HFFc6 (cell line): Measurements from ENCODE around the gene NPSR1. TPM values are rescaled to one million over a fixed set of nuclear protein-coding genes. Genes with fewer than 3 reads are reported as not detected.

Experiments
- DNase-seq: peaks from one replicate; pipeline ENCODE4 v3.0.0-alpha.2; 2018
- H3K27ac Mint-ChIP-seq: 2 replicates; pipeline ENCODE4 v1.8.0; 2020; ENCODE audit warnings: mild to moderate bottlenecking, mixed read lengths
- H3K27me3 Mint-ChIP-seq: 2 replicates; pipeline ENCODE4 v1.8.0; 2021; ENCODE audit warnings: mild to moderate bottlenecking, moderate library complexity, mixed read lengths; ENCODE audit not compliant: insufficient read depth
- H3K36me3 Mint-ChIP-seq: 2 replicates; pipeline ENCODE4 v1.8.0; 2021; ENCODE audit warnings: low read depth, mixed read lengths
- H3K4me1 Mint-ChIP-seq: 2 replicates; pipeline ENCODE4 v1.8.0; 2020; ENCODE audit warnings: low read depth, mixed read lengths
- H3K4me3 Mint-ChIP-seq: 2 replicates; pipeline ENCODE4 v1.8.0; 2020; ENCODE audit warnings: mild to moderate bottlenecking, moderate library complexity, mixed read lengths
- H3K9me3 Mint-ChIP-seq: 2 replicates; pipeline ENCODE4 v1.8.0; 2020; ENCODE audit warnings: mild to moderate bottlenecking, mixed read lengths
- total RNA-seq, 6 experiments: library from RNA; stranded (reverse); fragmentation: NEBNext Ultra II Directional; extraction: Animal tissue kit (Norgen Biotek cat#: 25700); gene quantifications; 2 replicates in 1 of 6; 3 replicates in 5 of 6; pipeline ENCODE4 v1.2.3, GENCODE V29; 2021
- TF ChIP-seq, protein P1 (sequence below): fragments of 200-600 bp; sonication (generic); IDR thresholded peaks from 2 replicates; pipeline ENCODE4 v1.5.0; 2021; ENCODE audit warnings: antibody characterized with exemption, mild to moderate bottlenecking

NPSR1 gene
- total RNA-seq, 6 experiments from 2014 or later: not detected

DNA sequence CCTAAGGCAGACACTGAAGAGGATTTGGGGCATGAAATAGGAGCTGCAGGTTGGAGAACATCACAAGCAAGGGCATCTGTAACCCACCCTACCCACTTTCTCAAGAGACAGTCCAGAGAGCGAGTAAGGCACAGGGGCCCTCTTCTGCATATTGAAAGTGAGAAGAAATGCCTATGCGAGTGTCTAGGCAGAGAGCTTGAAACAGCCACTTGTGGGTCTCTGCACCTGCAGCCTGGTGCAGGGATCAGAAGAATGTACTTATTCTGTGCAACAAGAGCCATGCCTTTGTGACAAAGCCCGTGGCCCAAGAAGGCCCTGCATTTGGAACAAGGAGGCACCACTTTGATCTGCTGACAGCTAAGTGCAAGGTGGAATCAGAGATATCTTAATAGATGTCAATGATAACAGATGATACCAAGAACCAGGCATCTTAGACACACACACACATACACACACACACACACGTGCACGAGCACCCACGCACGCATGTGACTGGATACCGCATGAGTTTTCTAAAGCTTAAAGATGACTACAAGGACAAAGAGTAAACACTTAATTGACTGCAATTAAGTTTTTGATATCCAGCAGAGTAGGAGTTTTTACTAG lies 89.3 kb downstream of the NPSR1 start:
- H3K27me3 Mint-ChIP-seq: peaks cover 5% of the 10 kb centered on the region; the same call in 1 of the 2 replicates
- TF ChIP-seq, protein P1, sequence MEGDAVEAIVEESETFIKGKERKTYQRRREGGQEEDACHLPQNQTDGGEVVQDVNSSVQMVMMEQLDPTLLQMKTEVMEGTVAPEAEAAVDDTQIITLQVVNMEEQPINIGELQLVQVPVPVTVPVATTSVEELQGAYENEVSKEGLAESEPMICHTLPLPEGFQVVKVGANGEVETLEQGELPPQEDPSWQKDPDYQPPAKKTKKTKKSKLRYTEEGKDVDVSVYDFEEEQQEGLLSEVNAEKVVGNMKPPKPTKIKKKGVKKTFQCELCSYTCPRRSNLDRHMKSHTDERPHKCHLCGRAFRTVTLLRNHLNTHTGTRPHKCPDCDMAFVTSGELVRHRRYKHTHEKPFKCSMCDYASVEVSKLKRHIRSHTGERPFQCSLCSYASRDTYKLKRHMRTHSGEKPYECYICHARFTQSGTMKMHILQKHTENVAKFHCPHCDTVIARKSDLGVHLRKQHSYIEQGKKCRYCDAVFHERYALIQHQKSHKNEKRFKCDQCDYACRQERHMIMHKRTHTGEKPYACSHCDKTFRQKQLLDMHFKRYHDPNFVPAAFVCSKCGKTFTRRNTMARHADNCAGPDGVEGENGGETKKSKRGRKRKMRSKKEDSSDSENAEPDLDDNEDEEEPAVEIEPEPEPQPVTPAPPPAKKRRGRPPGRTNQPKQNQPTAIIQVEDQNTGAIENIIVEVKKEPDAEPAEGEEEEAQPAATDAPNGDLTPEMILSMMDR: no peak
- no peak overlapping the region for H3K4me3 Mint-ChIP-seq
- H3K4me1 Mint-ChIP-seq: peaks cover 12% of the 10 kb centered on the region
- no peak overlapping the region for H3K27ac Mint-ChIP-seq
- peaks cover 9% of the 10 kb centered on the region for H3K9me3 Mint-ChIP-seq
- DNase-seq: no peak
- no peaks in the 10 kb centered on the region for H3K36me3 Mint-ChIP-seq

DNA sequence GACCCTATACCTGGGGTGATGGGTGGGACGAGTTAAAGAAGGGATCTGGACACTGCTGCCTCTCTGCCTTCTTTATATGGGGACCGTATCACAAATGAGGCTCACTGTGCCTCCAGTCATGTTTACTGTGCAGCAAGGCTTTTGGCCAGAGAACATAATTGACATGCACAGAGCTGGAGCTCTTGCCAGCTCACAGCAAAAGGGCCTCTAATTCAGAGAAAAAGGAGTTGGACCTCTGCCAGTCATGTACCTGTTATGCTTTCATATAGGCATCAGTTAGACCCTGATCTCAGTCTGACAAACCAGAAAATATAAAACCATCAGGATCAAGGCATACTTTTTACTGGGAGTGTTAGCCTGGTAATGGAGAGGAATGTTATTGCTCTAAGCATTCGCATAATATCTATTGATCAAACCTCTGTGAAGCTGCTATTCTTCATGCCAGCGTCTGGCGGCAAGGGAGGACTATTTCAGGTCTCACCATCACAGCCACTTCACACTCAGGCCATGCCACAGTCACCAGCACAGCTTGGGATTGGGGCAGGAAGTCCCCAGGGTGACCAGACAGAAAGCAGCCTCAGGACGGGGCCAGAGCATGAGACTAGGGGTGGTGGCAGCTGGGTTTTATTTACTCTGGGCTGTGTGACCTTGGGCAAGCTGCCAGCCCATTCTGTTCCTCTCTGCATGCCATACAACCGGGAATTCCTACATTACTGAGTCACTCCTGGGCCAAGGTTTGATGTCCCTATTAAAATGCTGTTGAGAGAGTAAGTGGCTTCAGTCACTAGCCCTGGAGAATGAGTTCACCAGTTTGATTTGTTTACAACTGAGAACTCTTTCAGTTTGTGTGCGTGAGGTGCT lies 90.1 kb downstream of the NPSR1 start:
- Mint-ChIP-seq H3K27me3 (peaks cover 5% of the 10 kb centered on the region; the same call in 1 of the 2 replicates), H3K9me3 (peaks cover 4% of the 10 kb centered on the region), H3K4me1 (peaks cover 12% of the 10 kb centered on the region), H3K4me3 (peak overlapping the region; percentile 25; the same call in 1 of the 2 replicates), H3K27ac (no peak overlapping the region), H3K36me3 (no peaks in the 10 kb centered on the region)
- DNase-seq: peak; percentile 76
- TF ChIP-seq, protein P1: no peak

DNA sequence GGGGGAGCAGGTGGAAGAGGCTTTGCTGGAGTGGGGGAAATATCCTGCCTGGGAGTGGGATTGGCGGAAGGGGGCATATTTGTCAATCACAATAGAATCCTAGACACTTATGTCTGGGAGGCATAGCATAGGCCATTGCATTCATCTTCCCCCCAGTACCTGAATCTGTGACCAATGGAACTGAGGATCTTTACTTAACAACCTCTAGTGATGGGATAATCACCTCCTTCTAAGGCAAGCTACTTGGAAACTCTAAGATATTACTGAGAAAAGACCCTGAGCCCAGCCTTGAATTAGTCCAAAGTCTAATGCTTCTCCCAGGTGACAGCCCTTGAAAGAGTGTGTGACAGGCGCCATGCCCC lies 90.7 kb downstream of the NPSR1 start:
- H3K4me1 Mint-ChIP-seq: peaks cover 12% of the 10 kb centered on the region
- DNase-seq: no peak
- peak overlapping the region; percentile 25; the same call in 1 of the 2 replicates for H3K4me3 Mint-ChIP-seq
- H3K36me3 Mint-ChIP-seq: no peaks in the 10 kb centered on the region
- TF ChIP-seq, protein P1: no peak
- H3K27ac Mint-ChIP-seq: no peak overlapping the region
- no peaks in the 10 kb centered on the region for H3K9me3 Mint-ChIP-seq
- H3K27me3 Mint-ChIP-seq: peaks cover 5% of the 10 kb centered on the region; the same call in 1 of the 2 replicates

DNA sequence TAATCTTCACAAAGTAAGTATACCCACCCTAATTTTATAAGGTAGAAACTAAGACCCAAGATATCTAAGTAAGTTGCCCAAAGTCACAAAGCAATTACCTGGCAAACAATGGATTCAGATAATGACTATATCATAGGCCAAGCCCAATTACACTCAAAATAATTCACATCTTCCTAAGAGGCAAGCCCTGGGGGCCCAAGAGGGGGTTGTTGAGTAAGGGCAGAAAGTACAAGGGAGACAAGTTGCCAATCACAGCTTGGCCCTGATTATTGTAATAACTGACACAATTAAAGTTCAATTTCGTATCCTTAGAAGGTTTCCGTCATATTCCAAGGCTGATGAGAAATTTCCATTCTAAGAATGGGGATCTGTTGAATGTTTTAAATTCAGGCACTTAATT lies 91.4 kb downstream of the NPSR1 start:
- H3K27me3 Mint-ChIP-seq: peaks cover 5% of the 10 kb centered on the region; the same call in 1 of the 2 replicates
- TF ChIP-seq, protein P1: no peak
- no peak overlapping the region for H3K27ac Mint-ChIP-seq
- H3K9me3 Mint-ChIP-seq: no peaks in the 10 kb centered on the region
- no peaks in the 10 kb centered on the region for H3K36me3 Mint-ChIP-seq
- DNase-seq: no peak
- no peak overlapping the region for H3K4me3 Mint-ChIP-seq
- peaks cover 12% of the 10 kb centered on the region for H3K4me1 Mint-ChIP-seq

DNA sequence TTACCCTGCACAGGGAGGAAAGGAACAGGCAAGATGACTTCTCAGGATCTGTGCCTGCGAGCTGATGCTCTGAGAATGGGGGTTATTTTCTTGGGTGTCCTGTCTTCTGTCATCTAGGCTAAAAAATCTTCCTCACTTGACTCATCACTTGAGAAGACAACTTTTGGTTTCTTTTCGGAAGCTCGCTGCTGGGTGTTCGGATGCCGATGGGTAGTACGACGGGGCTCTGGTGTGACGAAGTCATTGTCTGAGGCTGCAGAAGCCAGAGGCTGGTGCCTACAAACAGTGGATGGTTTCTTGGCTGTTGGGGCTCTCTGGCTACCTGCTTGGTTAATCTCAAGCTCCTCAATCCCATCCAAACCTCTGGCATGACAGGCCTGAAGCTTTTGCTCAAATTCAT lies 92.2 kb downstream of the NPSR1 start:
- Mint-ChIP-seq H3K4me1 (peaks cover 12% of the 10 kb centered on the region), H3K4me3 (no peak overlapping the region), H3K36me3 (no peaks in the 10 kb centered on the region), H3K27ac (no peak overlapping the region), H3K27me3 (peaks cover 5% of the 10 kb centered on the region; the same call in 1 of the 2 replicates), H3K9me3 (no peaks in the 10 kb centered on the region)
- DNase-seq: no peak
- TF ChIP-seq, protein P1: no peak
